GM15510 (cell line): Measurements from ENCODE around the gene ARAP3.

Experiments used
- POLR2A ChIP-seq: IDR thresholded peaks from 3 replicates; pipeline ENCODE4 v1.6.1; 2011; ENCODE audit warnings: borderline replicate concordance; ENCODE audit not compliant: insufficient read length; ENCODE audit errors: extremely low read depth

Gene ARAP3

GRCh38 chr5:141623611-141624010, 58.4 kb downstream of the ARAP3 start:
- no peak for TF ChIP-seq POLR2A

GRCh38 chr5:141623186-141623585, 58.8 kb downstream of the ARAP3 start:
- no peak for TF ChIP-seq POLR2A

GRCh38 chr5:141618804-141619554, 63.1 kb downstream of the ARAP3 start, which contains the start of gene DIAPH1:
TSS of gene DIAPH1 (minus strand) at chr5:141619000. CDS start at chr5:141618914, 86 bp downstream.
- TF ChIP-seq POLR2A = peak; percentile 91

GRCh38 chr5:141618030-141618803, 63.8 kb downstream of the ARAP3 start:
- TF ChIP-seq POLR2A = no peak

GRCh38 chr5:141617682-141618029, 64.4 kb downstream of the ARAP3 start:
- no peak for TF ChIP-seq POLR2A

- TF ChIP-seq POLR2A = no peak
Observed at GRCh38 chr5:141617128-141617527, 64.9 kb downstream of the ARAP3 start.

GRCh38 chr5:141615991-141616720, 65.9 kb downstream of the ARAP3 start:
- no peak for TF ChIP-seq POLR2A

- no peak for TF ChIP-seq POLR2A
Observed at GRCh38 chr5:141613344-141613743, 68.7 kb downstream of the ARAP3 start.

- TF ChIP-seq POLR2A = no peak
Observed at GRCh38 chr5:141611289-141611688, 70.7 kb downstream of the ARAP3 start.

GRCh38 chr5:141609044-141609443, 73.0 kb downstream of the ARAP3 start:
- TF ChIP-seq POLR2A = no peak

GRCh38 chr5:141608557-141608956, 73.5 kb downstream of the ARAP3 start:
- TF ChIP-seq POLR2A = no peak

- TF ChIP-seq POLR2A = no peak
Observed at GRCh38 chr5:141608046-141608445, 74.0 kb downstream of the ARAP3 start.

GRCh38 chr5:141605523-141606277, 76.3 kb downstream of the ARAP3 start:
- no peak for TF ChIP-seq POLR2A

- TF ChIP-seq POLR2A = no peak
Observed at GRCh38 chr5:141603923-141604717, 77.9 kb downstream of the ARAP3 start.
